GM18517 (cell line): ENCODE data around the gene NOL6.
"Not testable (repeated sequence)": the region's sequence is repeated elsewhere in the genome, so short reads cannot be mapped to it uniquely, and the experiment has no call there.

Experiments
- ATAC-seq: cut with Tn5 transposase; IDR thresholded peaks from one replicate; pipeline ENCODE4 v1.9.1; 2021; ENCODE audit warnings: mild to moderate bottlenecking, moderate library complexity; ENCODE audit not compliant: unreplicated experiment

NOL6 gene

GRCh38 chr9:33472171-33472880 lies 1.4 kb downstream of the NOL6 start:
- ATAC-seq: no peak

GRCh38 chr9:33471361-33471760 lies 2.4 kb downstream of the NOL6 start:
- ATAC-seq: no peak

GRCh38 chr9:33469891-33470290 lies 3.8 kb downstream of the NOL6 start:
- ATAC-seq: no peak

GRCh38 chr9:33468797-33469621 lies 4.7 kb downstream of the NOL6 start:
- no peak for ATAC-seq

- no peak for ATAC-seq
Measured at GRCh38 chr9:33468215-33468730, 5.5 kb downstream of the NOL6 start.

GRCh38 chr9:33467526-33467925 lies 6.2 kb downstream of the NOL6 start:
- no peak for ATAC-seq

GRCh38 chr9:33466565-33467495 lies 6.9 kb downstream of the NOL6 start:
- ATAC-seq: no peak

- no peak for ATAC-seq
Measured at GRCh38 chr9:33465596-33466564, 7.8 kb downstream of the NOL6 start.

GRCh38 chr9:33465096-33465495 lies 8.6 kb downstream of the NOL6 start:
- no peak for ATAC-seq

GRCh38 chr9:33464045-33464636 lies 9.6 kb downstream of the NOL6 start:
- ATAC-seq: no peak

- no peak for ATAC-seq
Measured at GRCh38 chr9:33463151-33463550, 10.6 kb downstream of the NOL6 start.

- ATAC-seq: no peak
Measured at GRCh38 chr9:33461492-33461891, 12.2 kb downstream of the NOL6 start.

- no peak for ATAC-seq
Measured at GRCh38 chr9:33460854-33461253, 12.9 kb downstream of the NOL6 start.

GRCh38 chr9:33459115-33459514 lies 14.6 kb downstream of the NOL6 start:
- no peak for ATAC-seq

- ATAC-seq: peak; percentile 43
Measured at GRCh38 chr9:33458444-33458843, 15.3 kb downstream of the NOL6 start.

- ATAC-seq: no peak
Measured at GRCh38 chr9:33455945-33456344, 17.8 kb downstream of the NOL6 start.

GRCh38 chr9:33455456-33455855 lies 18.3 kb downstream of the NOL6 start:
- not testable (repeated sequence) for ATAC-seq

- not testable (repeated sequence) for ATAC-seq
Measured at GRCh38 chr9:33454661-33455026, 19.1 kb downstream of the NOL6 start.

GRCh38 chr9:33453999-33454660 lies 19.6 kb downstream of the NOL6 start:
- ATAC-seq: peak; percentile 44
